Caco-2 (cell line): ENCODE data around the gene LMOD3. TPM values are rescaled to one million over a fixed set of nuclear protein-coding genes. Genes with fewer than 3 reads are reported as not detected.

Experiments used
- BruUV-seq: library from RNA; stranded (reverse); fragments of 400-500 nt; replicated peaks from 2 replicates; lab custom pipeline; 2021; lab: Mats Ljungman, UMichigan
- CTCF ChIA-PET: fragments of 300-600 bp; sonication (Branson Sonifier 250); formaldehyde crosslinking; loops from one replicate; lab custom pipeline; 2022; ENCODE audit warnings: antibody characterized with exemption; lab: Charles Lee
- POLR2A ChIA-PET: fragments of 300-600 bp; sonication (Branson Sonifier 250); formaldehyde crosslinking; loops from one replicate; lab custom pipeline; 2022; ENCODE audit warnings: antibody characterized with exemption; lab: Charles Lee
- DNase-seq, 2 experiments: peaks; one replicate each; pipeline versions ENCODE4 v3.0.0 to v3.0.0-alpha.2; 2020 to 2022
- H3K27me3 ChIP-seq: replicated peaks from 2 replicates; pipeline ENCODE4 v1.6.0; 2011; ENCODE audit warnings: low read length; ENCODE audit not compliant: control insufficient read depth, insufficient read depth
- H3K36me3 ChIP-seq: 2 replicates; pipeline ENCODE4 v1.5.1; 2011; ENCODE audit warnings: low read length; ENCODE audit not compliant: control insufficient read depth, insufficient read depth
- H3K4me1 ChIP-seq: fragments of 250-450 bp; sonication (Bioruptor Pico); 2 replicates; pipeline ENCODE4 v1.5.1; 2020; ENCODE audit warnings: mild to moderate bottlenecking
- H3K4me3 ChIP-seq: 2 replicates; pipeline ENCODE4 v1.5.1; 2011; ENCODE audit warnings: low read depth, mild to moderate bottlenecking, control low read depth, low read length
- H3K9me3 ChIP-seq: fragments of 250-450 bp; sonication (Bioruptor Pico); 2 replicates; pipeline ENCODE4 v1.5.1; 2020; ENCODE audit warnings: mild to moderate bottlenecking, moderate library complexity
- H3K27ac Mint-ChIP-seq: one replicate; pipeline ENCODE4 v1.8.0; 2022; ENCODE audit warnings: mixed read lengths; ENCODE audit not compliant: unreplicated experiment
- H3K27me3 Mint-ChIP-seq: one replicate; pipeline ENCODE4 v1.8.0; 2022; ENCODE audit warnings: mixed read lengths; ENCODE audit not compliant: insufficient read depth, unreplicated experiment
- H3K36me3 Mint-ChIP-seq: one replicate; pipeline ENCODE4 v1.8.0; 2022; ENCODE audit warnings: mild to moderate bottlenecking, mixed read lengths; ENCODE audit not compliant: insufficient read depth, unreplicated experiment
- H3K4me1 Mint-ChIP-seq: one replicate; pipeline ENCODE4 v1.8.0; 2022; ENCODE audit warnings: low read depth, mixed read lengths; ENCODE audit not compliant: unreplicated experiment
- H3K4me3 Mint-ChIP-seq: one replicate; pipeline ENCODE4 v1.8.0; 2022; ENCODE audit warnings: mild to moderate bottlenecking, moderate library complexity, mixed read lengths; ENCODE audit not compliant: unreplicated experiment
- H3K9me3 Mint-ChIP-seq: one replicate; pipeline ENCODE4 v1.8.0; 2022; ENCODE audit warnings: mixed read lengths; ENCODE audit not compliant: unreplicated experiment
- CTCF ChIP-seq, 2 experiments: fragments of 200-600 bp in 1 of 2; IDR thresholded peaks; 1 replicate in 1 of 2; 2 replicates in 1 of 2; pipeline versions ENCODE4 v1.5.1 to v1.8.0; 2011 to 2022; ENCODE audit warnings: antibody characterized with exemption in 1 of 2, control low read depth in 1 of 2, inconsistent platforms in 1 of 2, low read depth in 1 of 2, low read length in 1 of 2, mild to moderate bottlenecking in 1 of 2, moderate library complexity in 1 of 2; ENCODE audit not compliant: insufficient read depth in 1 of 2, severe bottlenecking in 1 of 2, unreplicated experiment in 1 of 2
- intact Hi-C: fragments of 100-400 bp; cut with micrococcal nuclease; formaldehyde crosslinking; loops from one replicate; pipeline ENCODE4 v1.10.0; 2022; ENCODE audit not compliant: unreplicated experiment
- total RNA-seq: library from RNA; stranded (reverse); gene quantifications from 2 replicates; pipeline ENCODE4 v1.2.3, GENCODE V29; 2022

The LMOD3 gene
- total RNA-seq, 1 experiment from 2014 or later: not detected

- no peaks in the 10 kb centered on the region for H3K27me3 Mint-ChIP-seq
- TF ChIP-seq CTCF (IDR thresholded peaks at IDR 0.05; ENCODE audit: insufficient read depth in 1 of 2, low read depth in 1 of 2, low read length in 1 of 2, severe bottlenecking in 1 of 2, unreplicated experiment in 1 of 2): no peak
- no peak for DNase-seq
- Histone ChIP-seq H3K36me3 (no peaks in the 10 kb centered on the region), H3K9me3 (no peaks in the 10 kb centered on the region), H3K4me1 (peaks cover 11% of the 10 kb centered on the region), H3K27me3 (no peaks in the 10 kb centered on the region), H3K4me3 (no peak overlapping the region)
- no peak overlapping the region for H3K27ac Mint-ChIP-seq
- intact Hi-C loops: no loop called here
- peaks cover 35% of the 10 kb centered on the region for H3K4me1 Mint-ChIP-seq
- CTCF ChIA-PET: no interaction called here
- no peaks in the 10 kb centered on the region for H3K36me3 Mint-ChIP-seq
- POLR2A ChIA-PET: no interaction called here
- no TSS peak for BruUV-seq
- no peak overlapping the region for H3K4me3 Mint-ChIP-seq
- no peaks in the 10 kb centered on the region for H3K9me3 Mint-ChIP-seq
These were observed 34.3 kb downstream of the LMOD3 start for GRCh38 chr3:69088063-69088462.

- Mint-ChIP-seq H3K4me3 (no peak overlapping the region), H3K27ac (no peak overlapping the region), H3K9me3 (no peaks in the 10 kb centered on the region), H3K27me3 (no peaks in the 10 kb centered on the region), H3K36me3 (no peaks in the 10 kb centered on the region), H3K4me1 (peaks cover 35% of the 10 kb centered on the region)
- no peak for TF ChIP-seq CTCF (IDR thresholded peaks at IDR 0.05; ENCODE audit: insufficient read depth in 1 of 2, low read depth in 1 of 2, low read length in 1 of 2, severe bottlenecking in 1 of 2, unreplicated experiment in 1 of 2)
- no peaks in the 10 kb centered on the region for H3K27me3 ChIP-seq
- BruUV-seq: no TSS peak
- ChIA-PET CTCF (no interaction called here), POLR2A (no interaction called here)
- peaks cover 11% of the 10 kb centered on the region for H3K4me1 ChIP-seq
- DNase-seq: no peak
- no peak overlapping the region for H3K4me3 ChIP-seq
- H3K36me3 ChIP-seq: no peaks in the 10 kb centered on the region
- intact Hi-C loops: no loop called here
- no peaks in the 10 kb centered on the region for H3K9me3 ChIP-seq
These were observed 35.2 kb downstream of the LMOD3 start for GRCh38 chr3:69087030-69087791.

GRCh38 chr3:69085833-69086722 lies 36.3 kb downstream of the LMOD3 start:
- no peaks in the 10 kb centered on the region for H3K9me3 Mint-ChIP-seq
- CTCF ChIA-PET: interaction anchor here (0.7 kb wide), 1 partner anchor 996 kb away, joined by 4 read pairs; no protein-coding TSS in a partner anchor
- TF ChIP-seq CTCF (IDR thresholded peaks at IDR 0.05; ENCODE audit: insufficient read depth in 1 of 2, low read depth in 1 of 2, low read length in 1 of 2, severe bottlenecking in 1 of 2, unreplicated experiment in 1 of 2): no peak
- Histone ChIP-seq H3K36me3 (no peaks in the 10 kb centered on the region), H3K27me3 (no peaks in the 10 kb centered on the region), H3K4me3 (peak overlapping the region; percentile 92), H3K4me1 (peaks cover 11% of the 10 kb centered on the region), H3K9me3 (no peaks in the 10 kb centered on the region)
- peak in 1 of 2 experiments; percentile 39 for DNase-seq
- no peaks in the 10 kb centered on the region for H3K27me3 Mint-ChIP-seq
- peak overlapping the region; percentile 85 for H3K4me3 Mint-ChIP-seq
- H3K4me1 Mint-ChIP-seq: peaks cover 35% of the 10 kb centered on the region
- H3K36me3 Mint-ChIP-seq: no peaks in the 10 kb centered on the region
- peak overlapping the region; percentile 57 for H3K27ac Mint-ChIP-seq
- POLR2A ChIA-PET: interaction anchor here (0.6 kb wide), 1 partner anchor 1100 kb away, joined by 3 read pairs; no protein-coding TSS in a partner anchor
- BruUV-seq: no TSS peak
- intact Hi-C loops: no loop called here
